GM03348 (cell line): ENCODE data around the gene AGAP1.

Experiments used
- DNase-seq: peaks from one replicate; pipeline ENCODE4 v3.0.0; 2012; ENCODE audit warnings: low spot score

Gene AGAP1

DNA sequence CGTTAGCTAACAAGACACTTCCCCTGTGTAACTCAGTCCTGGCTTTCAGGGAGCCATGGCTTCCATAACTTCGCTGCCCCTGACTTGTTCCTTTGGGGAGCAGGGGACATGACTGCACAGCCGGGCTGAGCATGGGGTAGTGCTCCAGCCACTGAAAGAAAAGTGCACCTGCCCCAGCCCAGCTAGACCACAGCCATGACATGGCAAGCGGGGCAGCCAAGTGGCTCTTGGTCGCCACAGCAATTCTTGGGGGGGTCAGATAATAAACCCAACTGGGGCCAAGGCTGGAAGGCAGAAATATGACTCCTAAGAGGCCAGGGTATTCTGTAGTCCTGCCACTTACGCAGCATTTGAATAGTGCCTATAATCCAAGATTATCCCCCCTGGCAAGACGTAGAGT, 385.3 kb downstream of the AGAP1 start:
- no peak for DNase-seq

DNA sequence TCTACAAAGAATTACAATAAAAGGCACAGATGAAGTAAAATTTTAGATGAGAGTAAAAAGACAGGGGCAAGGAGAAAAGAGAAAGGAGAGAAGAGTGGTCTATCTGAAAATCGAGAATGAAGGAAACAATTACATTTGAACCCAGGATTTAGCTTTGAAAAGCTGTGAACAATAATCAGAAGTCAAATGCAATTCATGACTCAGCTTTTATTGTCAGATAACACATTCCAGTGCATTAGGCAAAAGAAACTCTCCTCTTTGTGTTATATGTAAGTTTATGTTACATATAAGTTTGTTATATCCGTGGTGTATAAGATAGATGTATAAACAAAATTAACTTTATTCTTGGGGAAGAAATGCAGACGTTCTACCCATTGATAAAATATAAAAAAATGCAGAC, 389.8 kb downstream of the AGAP1 start:
- DNase-seq = no peak

DNA sequence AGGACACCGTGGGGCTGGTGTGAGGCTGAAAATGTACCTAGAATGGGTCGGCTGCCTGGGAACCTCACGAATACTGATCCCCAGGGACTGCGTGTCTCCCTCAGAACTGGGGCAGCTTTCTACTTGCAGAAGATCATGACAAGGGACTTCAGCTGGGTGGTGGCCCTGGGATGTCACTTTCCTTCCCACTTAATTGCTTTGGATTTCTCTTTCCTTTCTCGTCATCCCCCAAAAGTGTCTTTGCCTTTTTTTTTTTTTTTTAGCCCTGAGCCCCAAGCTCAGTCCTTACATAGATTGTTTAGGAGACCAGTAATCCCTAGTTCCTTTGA, 395.4 kb downstream of the AGAP1 start:
- DNase-seq = no peak

DNA sequence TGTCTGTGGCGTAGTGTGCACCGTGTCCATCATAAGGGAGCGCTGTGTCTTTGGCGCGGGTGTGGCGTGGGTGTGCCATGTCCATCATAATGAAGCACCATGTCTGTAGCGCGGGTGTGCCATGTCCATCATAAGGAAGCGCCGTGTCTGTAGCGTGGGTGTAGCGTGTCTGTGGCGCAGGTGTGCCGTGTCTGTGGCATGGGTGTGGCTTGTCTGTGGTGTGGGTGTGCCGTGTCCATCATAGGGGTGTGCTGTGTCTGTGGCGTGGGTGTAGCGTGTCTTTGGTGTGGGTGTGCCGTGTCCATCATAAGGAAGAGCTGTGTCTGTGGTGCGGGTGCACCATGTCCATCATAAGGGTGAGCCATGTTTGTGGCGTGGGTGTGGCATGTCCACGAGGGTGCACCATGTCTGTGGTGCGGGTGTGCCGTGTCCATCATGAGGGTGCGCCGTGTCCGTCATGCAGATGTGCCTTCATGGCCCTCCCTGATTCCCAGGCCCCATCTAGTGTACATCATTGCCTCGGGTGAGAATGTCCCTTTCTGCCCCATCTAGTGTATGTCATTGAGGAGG, 399.4 kb downstream of the AGAP1 start:
- no peak for DNase-seq

DNA sequence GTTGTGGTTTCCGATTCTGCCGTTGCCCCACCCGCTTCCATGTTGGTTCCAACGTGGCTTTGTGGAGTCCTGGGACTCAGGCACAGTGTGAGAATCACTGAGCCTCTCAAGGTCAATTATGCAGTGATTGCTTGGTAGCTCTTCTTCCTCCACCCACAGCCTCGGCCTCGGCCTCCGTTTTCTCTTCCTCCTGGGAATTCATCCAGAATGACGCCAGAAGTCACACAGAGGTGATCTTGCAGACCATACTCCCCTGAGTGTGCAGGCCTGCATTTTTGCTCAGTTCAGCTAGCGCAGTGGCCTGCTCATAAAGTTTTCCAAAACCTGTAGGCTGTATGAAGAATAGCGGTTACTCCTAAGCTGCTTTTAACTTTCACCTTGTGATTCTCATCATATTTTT, 401.0 kb downstream of the AGAP1 start:
- DNase-seq = no peak

DNA sequence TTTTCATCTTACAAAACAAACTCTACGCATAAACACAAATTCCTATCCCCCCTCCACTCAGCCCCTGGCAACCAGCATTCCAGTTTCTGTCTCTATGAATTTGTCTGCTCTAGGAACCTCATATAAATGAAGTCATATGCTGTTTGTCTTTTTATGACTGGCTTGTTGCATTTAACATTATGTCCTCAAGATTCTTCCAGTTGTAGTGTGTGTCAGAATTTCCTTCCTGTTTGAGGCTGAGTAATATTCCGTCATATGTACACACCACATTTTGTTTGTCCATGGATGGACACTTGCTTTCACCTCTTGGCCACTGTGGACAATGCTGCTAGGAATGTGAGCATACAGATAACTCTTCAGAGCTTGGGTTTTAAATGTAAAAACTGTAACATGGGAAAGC, 402.2 kb downstream of the AGAP1 start:
- DNase-seq = no peak

DNA sequence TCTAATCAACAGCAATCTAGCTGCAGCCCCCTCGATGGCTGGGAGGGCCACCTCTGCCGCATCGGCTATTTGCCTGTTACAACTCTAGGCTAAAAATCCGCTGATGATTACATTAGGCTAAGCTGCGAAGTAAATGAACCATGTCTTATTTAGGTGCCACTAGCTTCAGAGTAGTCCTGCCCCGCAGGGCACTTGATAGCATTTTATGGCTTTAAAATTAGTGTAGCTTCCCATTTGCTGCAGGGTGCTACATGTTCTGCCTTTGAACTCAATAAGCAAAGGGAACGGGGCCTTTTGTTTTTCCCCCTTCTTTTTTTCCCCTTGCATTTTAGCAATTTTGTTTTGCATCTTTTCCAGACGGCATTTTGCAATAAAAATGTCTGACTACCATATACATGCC, 404.1 kb downstream of the AGAP1 start:
- DNase-seq = no peak

DNA sequence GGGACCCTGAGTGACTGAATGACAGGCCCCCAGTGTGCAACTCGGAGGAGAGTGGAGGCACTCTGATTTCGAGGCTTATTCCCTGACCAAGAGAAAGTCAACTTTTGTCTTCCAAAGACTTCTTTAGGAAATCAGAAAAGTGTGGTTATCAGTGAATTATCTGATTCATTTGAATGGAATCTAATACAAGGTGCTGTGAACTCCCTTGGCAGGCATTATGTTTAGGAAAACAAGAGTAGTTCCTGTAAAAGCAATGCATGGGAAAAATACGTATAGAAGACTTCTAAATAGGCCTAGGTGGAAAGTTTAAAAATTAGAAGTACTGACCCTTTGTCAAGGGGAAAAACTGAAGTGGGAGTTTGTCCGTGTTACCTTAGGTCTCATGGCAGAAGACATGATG, 404.9 kb downstream of the AGAP1 start:
- no peak for DNase-seq

DNA sequence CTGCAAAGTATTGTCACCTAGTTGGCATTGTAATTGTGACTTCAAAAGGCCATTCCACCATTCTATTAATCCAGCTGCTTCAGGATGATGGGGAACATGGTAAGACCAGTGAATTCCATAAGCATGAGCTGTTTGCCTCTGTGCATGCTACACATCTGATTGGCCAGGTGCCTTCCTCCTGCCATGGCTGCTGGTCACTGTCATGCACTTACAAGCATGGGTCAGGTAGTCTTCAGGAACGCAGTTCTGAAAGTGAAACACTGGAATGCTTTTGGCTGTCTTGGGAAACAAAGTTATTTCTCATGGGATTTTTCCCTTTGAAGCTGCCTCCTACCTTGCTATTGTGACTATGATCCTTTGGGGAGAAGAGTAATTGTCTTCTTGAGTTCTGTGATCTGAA, 406.8 kb downstream of the AGAP1 start:
- DNase-seq = no peak

DNA sequence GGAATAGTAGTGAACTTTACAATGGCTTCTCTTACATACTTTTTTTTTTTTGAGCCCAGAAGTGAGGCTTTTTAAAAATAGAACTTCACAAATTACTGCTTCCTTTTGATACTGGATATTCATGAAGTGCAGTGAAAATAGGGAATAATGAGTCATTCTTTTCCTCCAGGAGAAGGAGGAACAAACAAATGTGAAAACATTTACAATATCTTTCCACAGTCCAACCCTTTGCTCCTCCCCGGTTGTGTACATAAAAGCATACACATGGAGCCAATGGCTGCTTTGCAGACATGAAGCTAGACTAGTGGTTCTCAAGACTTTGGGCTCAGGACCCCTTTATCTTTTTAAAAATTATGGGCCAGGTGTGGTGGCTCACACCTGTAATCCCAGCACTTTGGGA, 407.4 kb downstream of the AGAP1 start:
- DNase-seq = no peak

DNA sequence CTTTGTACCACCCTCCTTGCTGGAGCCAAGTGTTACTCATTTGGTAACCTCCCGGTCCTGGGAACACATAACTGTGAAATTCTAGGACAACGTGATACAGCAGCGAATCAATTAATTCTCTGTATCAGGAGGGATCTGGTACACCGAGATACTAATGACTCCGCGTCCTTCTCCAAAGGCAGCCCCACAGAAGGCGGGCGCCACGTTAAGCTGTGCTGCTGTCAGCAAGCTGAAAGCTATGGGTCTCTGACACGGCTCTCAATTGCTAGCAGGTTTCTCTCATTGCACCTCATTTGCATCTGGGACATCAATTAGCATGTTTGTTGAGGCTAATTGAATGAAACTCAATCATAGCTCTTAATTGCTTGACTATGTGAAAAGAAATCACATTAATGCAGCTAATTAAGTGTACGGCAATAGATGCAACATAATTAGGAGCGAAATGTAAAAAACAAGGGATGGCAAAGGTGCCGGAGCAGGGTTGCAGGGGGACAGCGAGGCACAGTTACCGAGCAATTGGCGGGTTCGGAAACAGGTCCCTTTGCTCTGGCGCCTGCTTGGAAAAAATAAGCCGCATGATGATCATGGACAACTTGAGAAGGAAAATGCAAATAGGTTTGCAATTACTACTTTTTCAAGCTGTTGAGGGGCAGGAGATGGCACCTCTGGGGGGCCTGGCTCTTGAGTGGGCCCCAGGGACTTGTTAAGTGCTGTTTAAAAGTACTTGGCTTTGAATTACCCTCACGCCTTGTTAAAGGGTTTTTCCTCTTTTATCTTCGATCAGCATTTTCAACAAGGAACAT, 410.1 kb downstream of the AGAP1 start:
- DNase-seq = no peak

DNA sequence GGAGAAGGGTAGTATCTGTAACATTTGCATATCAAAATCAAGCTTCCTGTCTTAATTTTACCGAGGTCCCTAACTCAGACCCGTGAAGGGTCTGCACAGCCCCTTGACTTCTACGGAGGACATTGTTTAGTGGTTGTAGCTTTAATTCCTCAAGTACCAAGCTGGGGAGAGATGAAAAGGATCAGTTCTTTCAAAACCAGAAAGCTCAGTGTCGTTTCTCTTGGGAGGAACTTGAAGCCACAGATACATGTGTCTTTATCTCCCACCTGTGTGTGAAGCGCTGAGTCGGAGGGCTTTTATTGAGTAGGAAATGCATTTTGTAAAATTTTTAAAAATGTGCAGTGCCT, 410.7 kb downstream of the AGAP1 start:
- DNase-seq = no peak

DNA sequence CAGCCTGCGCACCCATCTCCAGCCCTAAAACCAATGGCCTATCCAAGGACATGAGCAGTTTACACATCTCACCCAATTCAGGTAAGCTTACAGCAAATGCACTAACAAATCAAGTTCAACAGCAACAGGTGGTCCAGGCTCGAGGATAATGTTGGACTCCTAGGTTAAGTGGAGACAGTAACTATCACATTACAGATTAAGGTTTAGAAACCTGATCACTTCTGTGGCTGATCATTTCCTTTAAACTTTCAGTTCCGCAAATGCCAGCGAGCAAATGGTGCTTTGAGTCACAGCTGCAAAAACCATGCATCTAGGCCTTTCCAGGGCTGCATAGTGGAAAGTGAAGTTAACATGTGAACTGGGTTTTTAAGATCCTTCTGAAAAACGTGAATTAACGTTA, 415.0 kb downstream of the AGAP1 start:
- DNase-seq = no peak

DNA sequence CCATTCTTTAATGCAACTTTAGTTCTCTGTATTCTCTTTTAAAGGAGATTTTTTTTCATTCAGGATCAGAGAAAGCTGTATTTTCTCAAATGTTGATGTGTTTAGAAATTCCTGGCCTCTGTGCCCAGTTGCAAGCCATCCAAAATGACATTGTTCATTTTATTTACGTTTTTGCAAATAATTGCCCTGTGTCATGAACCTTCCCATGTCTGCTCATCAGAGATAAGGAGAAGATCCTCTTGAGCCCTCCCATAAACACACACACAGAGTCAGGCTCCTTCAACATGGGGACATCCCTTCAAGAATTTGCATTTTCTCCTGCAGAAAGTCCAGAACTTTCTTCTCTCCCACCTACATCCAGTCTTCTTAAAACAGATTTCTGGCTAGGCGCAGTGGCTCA, 415.5 kb downstream of the AGAP1 start:
- DNase-seq = no peak

DNA sequence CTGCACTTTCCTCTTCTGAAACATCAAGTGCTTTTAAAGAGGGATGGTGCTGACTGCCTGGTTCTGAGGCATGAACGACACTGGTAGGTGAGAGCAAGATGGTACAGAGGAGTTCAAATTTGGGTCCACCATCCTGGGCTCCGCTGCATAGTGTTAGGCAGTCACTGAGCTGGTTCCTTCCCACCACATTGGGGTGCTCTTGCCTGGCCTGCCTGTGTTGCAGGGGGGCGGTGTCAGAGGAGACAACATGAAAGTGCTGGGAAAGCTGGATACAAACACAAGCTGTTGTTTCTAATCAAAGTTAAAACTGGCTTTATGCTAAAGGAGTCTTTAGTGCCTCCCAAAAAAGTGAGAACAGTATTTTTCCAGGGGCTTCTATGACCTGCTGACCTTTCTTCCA, 416.2 kb downstream of the AGAP1 start:
- DNase-seq = no peak

DNA sequence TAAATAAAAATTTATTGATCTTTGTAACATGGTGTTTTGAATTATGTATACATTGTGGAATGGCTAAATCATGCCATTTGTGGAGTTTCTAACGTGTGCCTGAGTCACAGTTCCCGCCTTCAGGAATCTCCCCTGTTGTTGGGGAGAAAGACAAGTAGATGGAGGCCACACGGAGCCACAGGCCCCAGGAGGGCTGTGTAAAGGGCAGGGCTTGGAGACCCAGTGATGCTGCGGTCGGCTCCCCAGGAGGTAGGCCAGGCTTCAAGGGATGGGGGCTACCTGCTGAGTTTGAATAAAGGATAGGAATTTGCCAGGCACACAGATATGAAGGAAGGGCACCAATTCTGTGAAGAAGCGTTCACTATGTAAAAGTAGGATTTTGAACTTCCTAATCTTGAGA, 417.3 kb downstream of the AGAP1 start:
- DNase-seq = no peak

DNA sequence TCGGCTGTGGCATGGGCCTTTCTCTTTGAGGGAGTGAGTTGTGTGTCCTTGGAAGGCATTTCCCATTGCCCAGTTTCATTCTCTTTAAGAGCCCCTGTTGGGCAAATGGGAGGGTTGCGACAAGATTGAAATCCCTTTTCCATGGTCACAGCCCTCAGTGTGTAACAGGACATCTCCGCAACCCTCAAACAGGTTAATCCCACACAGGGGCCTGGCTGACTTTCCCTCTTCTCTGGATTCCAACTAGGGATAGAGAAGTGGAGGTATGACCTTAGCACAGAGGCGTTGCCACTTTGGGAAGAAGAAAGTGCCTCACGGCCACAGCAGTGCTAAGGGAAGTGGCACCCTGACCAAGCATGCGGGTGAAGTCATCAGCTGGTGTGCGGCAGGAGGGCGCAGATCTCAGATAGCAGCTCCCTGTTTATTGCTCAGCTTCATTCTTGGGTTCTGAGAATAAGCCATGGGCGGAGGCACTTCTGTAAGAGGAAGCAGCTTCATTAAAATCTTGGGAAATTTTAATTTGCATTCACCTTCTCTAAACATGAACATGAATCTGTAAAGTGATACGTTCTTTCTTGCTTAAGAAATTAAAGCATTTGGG, 417.9 kb downstream of the AGAP1 start:
- no peak for DNase-seq

DNA sequence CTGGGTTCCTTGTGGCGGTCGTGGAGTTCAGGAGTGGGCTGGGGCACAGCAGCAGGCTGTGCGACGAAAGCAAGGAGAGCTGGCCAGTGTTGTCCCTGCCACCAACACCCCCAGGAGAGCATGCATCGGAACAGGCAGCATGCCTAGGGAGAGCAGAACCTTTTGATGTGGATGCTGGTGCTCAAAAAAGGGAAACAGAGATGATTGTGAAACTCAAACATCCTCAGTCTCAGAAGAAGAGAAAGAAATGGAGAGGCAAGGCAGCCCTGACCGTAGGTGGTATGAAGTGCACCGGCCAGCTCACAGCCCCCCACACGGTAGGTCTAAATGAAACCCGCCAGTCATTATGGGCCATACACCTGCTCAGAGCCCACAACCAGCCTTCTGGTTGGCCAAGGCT, 420.9 kb downstream of the AGAP1 start:
- DNase-seq = no peak

DNA sequence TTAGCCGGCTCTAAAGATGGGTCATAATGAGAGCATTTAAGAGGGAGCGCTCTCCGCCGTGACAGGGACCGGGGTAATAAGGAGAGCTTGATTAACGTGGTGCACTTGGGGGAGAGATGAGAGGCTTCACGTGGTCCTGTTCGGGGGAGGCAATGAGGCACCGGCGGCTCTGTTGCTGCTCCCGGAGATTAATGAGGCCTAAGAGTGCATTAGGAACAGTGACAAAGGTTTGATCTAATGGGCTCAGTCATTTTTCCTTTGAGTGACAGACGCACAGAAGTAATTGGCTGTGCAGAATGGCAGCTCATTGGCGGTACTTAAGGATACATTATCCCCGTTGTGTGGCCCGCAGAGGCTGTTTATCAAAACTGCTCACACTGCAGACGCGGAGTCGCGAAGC, 423.7 kb downstream of the AGAP1 start:
- no peak for DNase-seq

DNA sequence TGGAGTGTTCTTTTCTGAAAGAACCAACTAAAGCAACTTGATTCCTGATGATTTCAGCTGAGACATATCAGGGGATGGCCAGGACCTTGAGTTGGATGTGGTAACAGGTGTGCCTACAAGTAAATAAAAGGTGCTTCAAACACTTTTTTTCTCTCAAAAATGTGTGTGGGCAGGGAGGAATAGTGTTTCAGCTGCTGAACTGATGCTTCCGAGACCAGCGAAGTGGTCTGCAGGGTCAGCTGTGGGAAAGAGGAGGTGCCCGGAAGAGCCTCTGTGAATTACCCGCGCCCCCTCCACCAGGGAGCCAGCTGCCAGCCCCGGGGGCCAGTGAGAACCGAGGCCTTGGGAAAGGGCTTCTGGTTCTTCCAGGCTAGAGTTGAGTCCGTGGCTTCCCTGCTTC, 425.0 kb downstream of the AGAP1 start:
- DNase-seq = no peak

DNA sequence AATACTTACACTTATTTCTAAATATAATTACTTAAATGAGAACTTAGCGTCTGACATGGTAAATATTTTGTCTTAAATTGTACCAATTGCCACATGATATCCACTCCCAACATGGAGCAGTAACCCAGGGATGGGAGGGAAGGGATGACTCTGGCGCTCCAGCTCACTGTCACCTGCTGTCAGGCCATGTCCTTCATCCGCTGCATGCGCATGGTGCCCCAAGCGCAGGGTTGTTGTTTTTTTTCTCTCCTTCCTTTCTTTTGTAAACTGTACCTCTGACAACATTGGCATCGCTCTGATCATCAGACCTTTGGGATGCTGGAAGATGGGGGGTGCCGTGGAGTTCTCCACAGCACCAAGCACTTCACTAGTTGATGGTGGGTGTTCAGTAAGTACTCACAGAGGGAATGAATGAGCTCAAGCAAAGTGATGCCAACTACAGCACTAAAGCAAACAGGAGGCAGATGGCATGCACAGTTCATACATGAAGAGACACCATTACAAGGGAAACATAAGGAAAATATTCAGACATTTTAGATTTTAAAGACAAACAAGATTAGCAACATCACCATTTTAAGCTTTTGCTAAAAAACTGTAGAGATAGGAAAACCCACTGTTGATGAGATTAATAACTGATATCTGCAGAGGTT, 426.5 kb downstream of the AGAP1 start:
- DNase-seq = no peak

DNA sequence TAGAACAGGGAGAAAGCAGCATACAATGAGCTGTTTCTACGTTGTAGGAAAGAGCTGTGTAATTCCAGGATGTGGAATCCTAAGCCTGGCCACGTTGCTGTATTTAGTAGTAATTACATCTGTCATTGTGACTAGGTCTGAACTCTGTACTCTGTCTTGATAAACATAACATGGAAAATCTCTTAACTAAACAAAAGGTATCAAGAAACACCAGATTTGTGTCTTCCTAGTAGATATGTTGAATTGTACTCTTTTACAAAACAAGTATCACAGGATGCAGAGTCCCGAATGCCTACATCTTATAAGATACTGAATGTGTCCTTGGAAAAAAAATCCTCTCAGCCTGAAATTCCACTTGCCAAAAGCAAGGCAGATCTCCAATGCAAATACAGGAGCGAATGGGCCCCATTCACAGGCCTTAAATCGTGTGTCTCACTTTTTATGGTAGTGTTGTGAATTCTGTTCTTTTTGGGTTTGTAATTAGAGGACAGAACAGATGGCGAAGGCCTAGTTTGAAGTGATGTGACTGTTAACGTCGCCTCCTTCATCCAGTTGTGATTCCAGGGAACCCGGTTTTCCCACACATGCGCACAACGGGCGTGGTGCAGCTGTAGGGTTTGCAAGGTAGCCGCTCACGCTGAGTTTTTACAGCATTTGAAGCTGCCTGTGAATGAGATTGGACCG, 427.8 kb downstream of the AGAP1 start:
- DNase-seq = no peak

DNA sequence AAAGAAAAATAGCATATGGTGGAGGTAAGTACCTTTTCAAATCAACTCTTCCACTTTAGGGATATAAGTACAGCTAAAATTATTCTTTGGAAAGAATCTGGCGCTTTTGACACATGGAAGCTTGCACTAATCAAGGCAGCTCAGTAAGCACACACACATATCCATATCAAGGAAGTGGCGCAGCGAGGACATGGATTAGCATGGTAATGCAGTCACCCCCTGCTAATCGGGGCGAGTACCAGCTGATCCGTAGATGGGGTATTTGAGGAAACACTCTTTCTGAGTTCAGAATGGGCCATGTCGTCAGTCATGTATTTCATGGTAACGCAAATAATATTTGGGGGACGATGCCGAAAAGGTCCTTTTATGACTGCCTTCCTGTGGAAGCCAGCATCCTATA, 429.0 kb downstream of the AGAP1 start:
- no peak for DNase-seq
